Loucy (cell line): ENCODE measurements around the gene SNX11.
"Not testable (repeated sequence)": the region's sequence is repeated elsewhere in the genome, so short reads cannot be mapped to it uniquely, and the experiment has no call there.

ENCODE experiments used
- H2AFZ ChIP-seq: fragments of 200-600 bp; sonication (generic); 2 replicates; pipeline ENCODE4 v1.6.0; 2016; ENCODE audit warnings: antibody characterized with exemption, mild to moderate bottlenecking, low read length, moderate library complexity
- H3F3A ChIP-seq: fragments of 200-600 bp; 2 replicates; pipeline ENCODE4 v1.6.0; 2016; ENCODE audit warnings: antibody characterized with exemption, low read depth, mild to moderate bottlenecking
- H3K27me3 ChIP-seq: fragments of 200-600 bp; sonication (generic); 2 replicates; pipeline ENCODE4 v1.6.1; 2014; ENCODE audit warnings: low read length, mild to moderate bottlenecking; ENCODE audit not compliant: insufficient read depth, poor library complexity, severe bottlenecking
- H3K36me3 ChIP-seq: fragments of 200-600 bp; sonication (generic); 2 replicates; pipeline ENCODE4 v1.6.1; 2016; ENCODE audit warnings: low read length; ENCODE audit not compliant: insufficient read depth
- H3K4me1 ChIP-seq: fragments of 200-600 bp; sonication (generic); 2 replicates; pipeline ENCODE4 v1.5.1; 2014; ENCODE audit warnings: low read length, mild to moderate bottlenecking; ENCODE audit not compliant: insufficient read depth, poor library complexity, severe bottlenecking
- H3K4me2 ChIP-seq: fragments of 200-600 bp; sonication (generic); 2 replicates; pipeline ENCODE4 v1.6.0; 2014; ENCODE audit warnings: antibody characterized with exemption, low read length, low read depth, mild to moderate bottlenecking; ENCODE audit not compliant: poor library complexity, severe bottlenecking
- H3K4me3 ChIP-seq: fragments of 200-600 bp; sonication (generic); 2 replicates; pipeline ENCODE4 v1.5.1; 2014; ENCODE audit warnings: low read length, mild to moderate bottlenecking, mixed read lengths; ENCODE audit not compliant: poor library complexity, severe bottlenecking
- H3K79me2 ChIP-seq: fragments of 200-600 bp; sonication (generic); 2 replicates; pipeline ENCODE4 v1.6.1; 2014; ENCODE audit warnings: low read length; ENCODE audit not compliant: insufficient read depth
- H3K9ac ChIP-seq: fragments of 200-600 bp; sonication (generic); 2 replicates; pipeline ENCODE4 v1.6.0; 2014; ENCODE audit warnings: mild to moderate bottlenecking, low read depth, low read length, moderate library complexity; ENCODE audit not compliant: poor library complexity, severe bottlenecking
- H3K9me2 ChIP-seq: fragments of 200-600 bp; sonication (generic); replicated peaks from 2 replicates; pipeline ENCODE4 v1.6.1; 2016; ENCODE audit warnings: low read depth, low read length, mixed read lengths
- H3K9me3 ChIP-seq: fragments of 200-600 bp; sonication (generic); 2 replicates; pipeline ENCODE4 v1.6.1; 2014; ENCODE audit warnings: mild to moderate bottlenecking, antibody characterized with exemption, low read length, low read depth; ENCODE audit not compliant: insufficient read depth
- H4K20me1 ChIP-seq: fragments of 200-600 bp; sonication (generic); 2 replicates; pipeline ENCODE4 v1.6.0; 2014; ENCODE audit warnings: antibody characterized with exemption, low read length, mild to moderate bottlenecking; ENCODE audit not compliant: insufficient read depth, poor library complexity, severe bottlenecking
- CTCF ChIP-seq: fragments of 200-600 bp; sonication (generic); conservative IDR thresholded peaks from 2 replicates; pipeline ENCODE4 v1.5.1; 2014; ENCODE audit warnings: mild to moderate bottlenecking, antibody characterized with exemption, low read length
- EZH2phosphoT487 ChIP-seq: fragments of 200-600 bp; IDR thresholded peaks from 2 replicates; pipeline ENCODE4 v1.6.1; 2018; ENCODE audit warnings: antibody characterized with exemption, mild to moderate bottlenecking, moderate library complexity, borderline replicate concordance

SNX11 gene

DNA sequence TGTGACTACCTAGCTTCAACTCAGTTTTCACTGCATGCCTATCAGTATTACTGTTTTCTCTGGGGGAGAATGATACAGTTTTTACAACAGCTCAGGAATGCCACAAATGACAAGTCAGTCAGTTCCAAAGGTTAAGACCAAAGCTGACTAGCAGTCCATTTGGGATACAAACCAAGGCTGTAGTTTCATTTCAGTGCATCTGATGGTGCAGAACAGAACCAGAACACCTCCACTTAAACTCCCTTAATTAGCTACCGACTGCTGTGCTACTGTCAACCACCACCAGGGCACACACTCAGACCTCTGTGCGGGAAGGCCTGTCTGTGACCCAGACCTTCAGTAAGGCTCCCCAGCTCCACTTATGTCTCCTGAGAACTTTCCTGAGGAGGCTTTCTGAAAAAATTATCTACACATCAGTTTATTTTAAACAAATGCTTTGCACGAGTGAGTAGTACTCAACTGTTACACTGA lies 39.0 kb upstream of the SNX11 start:
- H3K9me3 ChIP-seq, result no peaks in the 10 kb centered on the region
- TF ChIP-seq CTCF (peak; percentile 50), EZH2phosphoT487 (no peak)
- no peak overlapping the region for H3K4me3 ChIP-seq
- no peak overlapping the region for H2AFZ ChIP-seq
- peaks cover 82% of the 10 kb centered on the region for H3K36me3 ChIP-seq
- H3K79me2 ChIP-seq, result no peaks in the 10 kb centered on the region
- H3K9ac ChIP-seq, result no peak overlapping the region
- no peaks in the 10 kb centered on the region for H3K9me2 ChIP-seq
- H3F3A ChIP-seq, result 0 out of 2 replicates have a peak, but pooled peaks cover 2% of the 10 kb centered on the region
- no peaks in the 10 kb centered on the region for H3K27me3 ChIP-seq
- no peak overlapping the region for H3K4me2 ChIP-seq
- H3K4me1 ChIP-seq, result no peaks in the 10 kb centered on the region
- no peaks in the 10 kb centered on the region for H4K20me1 ChIP-seq

- Histone ChIP-seq H3K79me2 (no peaks in the 10 kb centered on the region), H3F3A (0 out of 2 replicates have a peak, but pooled peaks cover 2% of the 10 kb centered on the region), H3K27me3 (no peaks in the 10 kb centered on the region), H4K20me1 (peaks cover 4% of the 10 kb centered on the region), H3K9ac (no peak overlapping the region), H3K4me3 (no peak overlapping the region), H3K36me3 (peaks cover 85% of the 10 kb centered on the region), H3K9me2 (no peaks in the 10 kb centered on the region), H3K4me2 (no peak overlapping the region), H2AFZ (no peak overlapping the region), H3K9me3 (no peaks in the 10 kb centered on the region), H3K4me1 (no peaks in the 10 kb centered on the region)
- TF ChIP-seq EZH2phosphoT487 (no peak), CTCF (no peak)
These were observed 37.4 kb upstream of the SNX11 start for GRCh38 chr17:48070195-48070594.

GRCh38 chr17:48071654-48072053 lies 35.9 kb upstream of the SNX11 start:
- peaks cover 89% of the 10 kb centered on the region for H3K36me3 ChIP-seq
- no peak overlapping the region for H2AFZ ChIP-seq
- H3K79me2 ChIP-seq, result no peaks in the 10 kb centered on the region
- H3K27me3 ChIP-seq, result no peaks in the 10 kb centered on the region
- H3K9me2 ChIP-seq, result no peaks in the 10 kb centered on the region
- H3K4me1 ChIP-seq, result no peaks in the 10 kb centered on the region
- H3K9me3 ChIP-seq, result no peaks in the 10 kb centered on the region
- peaks cover 4% of the 10 kb centered on the region for H4K20me1 ChIP-seq
- H3F3A ChIP-seq, result 0 out of 2 replicates have a peak, but pooled peaks cover 2% of the 10 kb centered on the region
- TF ChIP-seq EZH2phosphoT487 (no peak), CTCF (no peak)
- H3K4me3 ChIP-seq, result no peak overlapping the region
- no peak overlapping the region for H3K9ac ChIP-seq
- no peak overlapping the region for H3K4me2 ChIP-seq

- not testable (repeated sequence) for H3K27me3 ChIP-seq, H3K4me1 ChIP-seq, H3K9me3 ChIP-seq, H3K9me2 ChIP-seq, H4K20me1 ChIP-seq, H3K4me3 ChIP-seq, H3K9ac ChIP-seq, H3K4me2 ChIP-seq, H3K79me2 ChIP-seq, H3F3A ChIP-seq, H2AFZ ChIP-seq
- H3K36me3 ChIP-seq, result peaks cover 82% of the 10 kb centered on the region
These were observed 34.8 kb upstream of the SNX11 start for GRCh38 chr17:48072811-48073210.

GRCh38 chr17:48073566-48074094 lies 33.9 kb upstream of the SNX11 start:
- H3K27me3 ChIP-seq, H3K9me3 ChIP-seq, H3K4me2 ChIP-seq, H3K4me3 ChIP-seq, H3K79me2 ChIP-seq, H3K9ac ChIP-seq, H3F3A ChIP-seq, H3K9me2 ChIP-seq, H4K20me1 ChIP-seq, H3K4me1 ChIP-seq, H2AFZ ChIP-seq: not testable (repeated sequence)
- H3K36me3 ChIP-seq, result peaks cover 75% of the 10 kb centered on the region
